COR-L47 (cell line): Measurements from ENCODE around the gene PRMT7.

Source experiments
- DNase-seq: peaks from one replicate; lab custom pipeline; 2025; lab: John Stamatoyannopoulos, UW

Gene PRMT7

GRCh38 chr16:68310774-68311511, at the start of gene PRMT7, which contains the start of gene SLC7A6OS:
Gene PRMT7, plus strand, starts transcription at chr16:68311019. Its CDS starts 4,961 bp downstream, at chr16:68315980.
Gene SLC7A6OS, minus strand, starts transcription at chr16:68310946. Its CDS starts 20 bp downstream, at chr16:68310926.
- peak; percentile 91 for DNase-seq

GRCh38 chr16:68263559-68264127, 47.2 kb upstream of the PRMT7 start:
- DNase-seq = no peak

GRCh38 chr16:68264128-68265077, 46.4 kb upstream of the PRMT7 start, which contains the start of gene SLC7A6:
Gene SLC7A6, plus strand, starts transcription at chr16:68264526. Its CDS starts 10,201 bp downstream, at chr16:68274727.
- DNase-seq = peak; percentile 43

GRCh38 chr16:68265078-68265920, 45.5 kb upstream of the PRMT7 start:
- no peak for DNase-seq

GRCh38 chr16:68267612-68268405, 43.0 kb upstream of the PRMT7 start:
- DNase-seq = no peak

- no peak for DNase-seq
Observed at GRCh38 chr16:68269793-68270192, 41.0 kb upstream of the PRMT7 start.

- DNase-seq = no peak
Observed at GRCh38 chr16:68270353-68270752, 40.5 kb upstream of the PRMT7 start.

- DNase-seq = peak; percentile 71
Observed at GRCh38 chr16:68272507-68273209, 38.2 kb upstream of the PRMT7 start.

GRCh38 chr16:68273459-68273858, 37.4 kb upstream of the PRMT7 start:
- DNase-seq = no peak

- DNase-seq = no peak
Observed at GRCh38 chr16:68273896-68274295, 36.9 kb upstream of the PRMT7 start.

- DNase-seq = no peak
Observed at GRCh38 chr16:68274441-68274840, 36.4 kb upstream of the PRMT7 start.

GRCh38 chr16:68275611-68276191, 35.1 kb upstream of the PRMT7 start:
- DNase-seq = no peak

- DNase-seq = no peak
Observed at GRCh38 chr16:68276223-68276622, 34.6 kb upstream of the PRMT7 start.

- DNase-seq = no peak
Observed at GRCh38 chr16:68279726-68280558, 30.9 kb upstream of the PRMT7 start.

- DNase-seq = no peak
Observed at GRCh38 chr16:68281368-68282063, 29.3 kb upstream of the PRMT7 start.

GRCh38 chr16:68282064-68282452, 28.8 kb upstream of the PRMT7 start:
- no peak for DNase-seq

GRCh38 chr16:68283346-68283745, 27.5 kb upstream of the PRMT7 start:
- DNase-seq = no peak
